GM21515 (cell line): ENCODE measurements around the gene TTC3.
"Not testable (repeated sequence)": the region's sequence is repeated elsewhere in the genome, so short reads cannot be mapped to it uniquely, and the experiment has no call there.

ENCODE experiments used
- ATAC-seq: cut with Tn5 transposase; IDR thresholded peaks from one replicate; pipeline ENCODE4 v1.9.1; 2021; ENCODE audit not compliant: unreplicated experiment

The TTC3 gene

GRCh38 chr21:37220433-37220980, 147.5 kb downstream of the TTC3 start:
- peak; percentile 41 for ATAC-seq

GRCh38 chr21:37220981-37221664, 148.1 kb downstream of the TTC3 start:
- peak; percentile 88 for ATAC-seq

- not testable (repeated sequence) for ATAC-seq
Measured at GRCh38 chr21:37222248-37222647, 149.2 kb downstream of the TTC3 start.

DNA sequence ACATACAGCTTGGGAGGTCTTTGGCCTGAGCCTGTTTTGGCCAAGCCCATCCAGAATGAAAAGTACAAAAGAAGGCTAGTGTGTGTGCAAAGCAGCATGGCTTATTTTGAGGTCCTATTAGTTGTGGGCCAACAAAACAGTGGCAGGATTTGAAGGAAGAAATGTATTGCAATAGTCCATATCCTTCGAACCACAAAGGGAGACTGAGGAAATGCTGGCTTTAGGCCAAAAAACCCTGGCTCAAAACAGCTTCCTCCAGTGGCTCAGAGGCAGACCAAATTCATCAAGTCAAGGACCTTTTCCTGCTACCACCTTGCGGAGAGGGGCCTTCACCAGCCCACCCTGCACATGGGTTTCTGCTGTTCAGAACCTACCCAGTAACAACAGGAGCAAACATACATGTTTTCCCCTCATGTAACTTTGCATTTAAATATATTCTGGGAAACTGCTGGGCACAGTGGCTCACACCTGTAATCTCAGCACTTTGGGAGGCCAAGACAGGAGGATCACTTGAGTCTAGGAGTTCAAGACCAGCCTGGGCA, 150.8 kb downstream of the TTC3 start:
- ATAC-seq = no peak

DNA sequence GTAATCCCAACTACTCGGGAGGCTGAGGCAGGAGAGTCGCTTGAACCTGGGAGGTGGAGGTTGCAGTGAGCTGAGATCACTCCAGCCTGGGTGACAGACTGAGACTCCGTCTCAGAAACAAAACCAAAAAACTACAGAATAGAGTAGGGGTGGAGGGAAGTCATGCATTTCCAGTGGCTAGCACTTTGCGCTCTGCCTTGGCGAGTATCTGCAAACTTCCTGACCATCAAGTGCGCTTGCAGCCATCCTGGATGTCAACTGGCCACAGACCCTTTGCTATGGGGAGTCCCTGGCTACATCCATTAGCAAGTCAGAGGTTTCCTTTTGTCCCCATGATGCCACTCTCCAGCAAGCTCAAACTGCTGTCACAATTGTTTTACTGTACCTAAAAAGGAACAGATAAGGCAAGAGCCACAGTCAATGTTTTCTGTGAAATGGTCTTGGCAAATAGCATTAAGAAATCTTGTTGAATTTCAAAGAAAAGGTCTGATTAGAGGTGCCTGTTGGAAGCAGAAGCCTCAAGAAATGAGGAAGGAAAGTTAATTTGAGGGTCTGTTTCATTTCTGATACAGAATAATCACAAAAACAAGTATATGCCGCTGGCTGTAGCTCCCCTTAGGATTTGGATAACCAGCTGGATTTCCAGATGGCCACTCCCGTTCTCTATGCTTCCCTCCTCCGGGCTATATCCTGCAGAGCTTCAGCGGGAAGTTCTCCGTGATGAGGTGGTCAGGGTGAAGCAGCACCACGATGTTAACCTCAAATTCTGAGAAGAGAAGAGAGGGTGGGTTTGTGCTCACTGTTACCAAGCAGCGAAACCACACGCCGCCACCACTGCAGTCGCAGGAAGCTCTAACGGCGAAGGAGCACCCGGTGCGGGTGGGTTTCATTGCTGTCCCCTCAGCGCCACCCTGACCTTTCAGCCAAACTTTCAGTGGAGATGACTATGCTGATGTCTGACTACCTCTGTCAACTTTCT, 152.1 kb downstream of the TTC3 start:
- ATAC-seq = no peak

- no peak for ATAC-seq
Measured at GRCh38 chr21:37226041-37226920, 153.2 kb downstream of the TTC3 start.

GRCh38 chr21:37227071-37228002, 154.3 kb downstream of the TTC3 start:
- ATAC-seq = no peak

GRCh38 chr21:37228003-37228400, 154.9 kb downstream of the TTC3 start:
- ATAC-seq = no peak

- no peak for ATAC-seq
Measured at GRCh38 chr21:37230632-37231248, 157.7 kb downstream of the TTC3 start.

DNA sequence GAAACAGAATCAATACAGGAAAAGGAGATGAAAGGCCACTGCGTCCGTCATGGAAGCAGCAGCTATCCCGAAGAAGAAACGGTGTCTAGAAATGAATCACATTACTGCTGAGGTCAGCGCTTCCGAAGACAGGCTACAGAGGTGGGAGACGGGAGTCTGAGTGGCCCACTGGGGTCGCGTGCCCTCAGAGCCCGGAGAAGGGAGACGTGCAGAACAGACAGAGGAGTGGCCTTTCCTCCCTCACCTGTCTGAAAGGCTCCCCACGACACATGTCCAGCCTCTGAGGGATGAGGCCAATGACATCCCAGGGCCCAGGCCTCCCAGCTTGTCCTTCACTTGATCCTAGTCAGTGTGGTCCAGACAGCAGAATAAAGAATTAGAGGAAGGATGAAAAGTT, 158.2 kb downstream of the TTC3 start:
- ATAC-seq = no peak

GRCh38 chr21:37231671-37232070, 158.6 kb downstream of the TTC3 start:
- ATAC-seq = no peak

GRCh38 chr21:37232274-37233018, 159.4 kb downstream of the TTC3 start:
- peak; percentile 66 for ATAC-seq

DNA sequence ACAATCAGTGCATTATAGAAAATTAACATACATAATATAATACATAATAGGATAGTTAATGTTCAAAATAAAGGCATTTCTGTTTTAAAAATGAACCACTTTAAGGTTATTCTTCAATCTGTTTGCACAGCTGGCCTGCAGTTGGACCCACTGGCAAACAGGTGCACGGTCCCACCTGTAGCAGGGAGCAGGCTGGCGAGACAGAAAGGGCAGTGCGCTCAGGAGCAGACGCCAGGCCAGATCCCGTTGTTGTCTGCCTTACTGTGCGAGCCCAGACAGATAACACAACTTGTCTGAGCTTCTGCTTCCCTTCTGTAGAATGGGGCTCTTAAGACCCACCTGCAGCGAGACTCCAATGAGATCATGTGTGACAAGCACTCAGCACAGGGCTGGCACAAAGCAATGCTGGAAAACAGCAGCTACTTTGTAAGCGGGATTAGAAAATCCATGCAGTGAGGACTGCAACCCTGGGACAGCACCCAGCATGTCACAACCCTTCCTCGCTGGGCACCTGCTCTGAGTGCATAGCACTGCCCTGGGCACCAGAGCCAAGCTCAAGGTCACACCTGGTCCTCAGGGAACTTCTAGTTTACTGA, 160.6 kb downstream of the TTC3 start:
- ATAC-seq = no peak

- ATAC-seq = no peak
Measured at GRCh38 chr21:37237346-37237745, 164.3 kb downstream of the TTC3 start.

- no peak for ATAC-seq
Measured at GRCh38 chr21:37237764-37238163, 164.7 kb downstream of the TTC3 start.

- no peak for ATAC-seq
Measured at GRCh38 chr21:37240978-37241377, 167.9 kb downstream of the TTC3 start.

- no peak for ATAC-seq
Measured at GRCh38 chr21:37241426-37241825, 168.4 kb downstream of the TTC3 start.

- no peak for ATAC-seq
Measured at GRCh38 chr21:37243961-37244360, 170.9 kb downstream of the TTC3 start.
